NT2/D1 (cell line): ENCODE data around the gene PIK3C2G.

ENCODE experiments used
- DNase-seq: peaks from one replicate; pipeline ENCODE4 v3.0.0-alpha.2; 2011; ENCODE audit warnings: low read depth, low spot score
- H3K27me3 ChIP-seq: 2 replicates; pipeline ENCODE4 v1.6.0; 2011; ENCODE audit warnings: mild to moderate bottlenecking; ENCODE audit not compliant: insufficient read length, insufficient read depth
- H3K36me3 ChIP-seq: 2 replicates; pipeline ENCODE4 v1.6.1; 2011; ENCODE audit warnings: mild to moderate bottlenecking, low read length, mixed read lengths; ENCODE audit not compliant: insufficient read depth, insufficient read length
- H3K4me1 ChIP-seq: 2 replicates; pipeline ENCODE4 v1.5.1; 2011; ENCODE audit not compliant: insufficient read depth, insufficient read length
- H3K4me3 ChIP-seq: 2 replicates; pipeline ENCODE4 v1.5.1; 2011; ENCODE audit warnings: low read depth; ENCODE audit not compliant: insufficient read length
- H3K9ac ChIP-seq: 2 replicates; pipeline ENCODE4 v1.6.0; 2011; ENCODE audit warnings: low read depth; ENCODE audit not compliant: insufficient read length
- H3K9me3 ChIP-seq: 2 replicates; pipeline ENCODE4 v1.5.1; 2011; ENCODE audit warnings: mild to moderate bottlenecking, low read length; ENCODE audit not compliant: insufficient read depth
- SUZ12 ChIP-seq: IDR thresholded peaks from 2 replicates; pipeline ENCODE4 v1.6.1; 2011; ENCODE audit not compliant: insufficient read length, insufficient read depth; ENCODE audit errors: extremely low read depth
- YY1 ChIP-seq: IDR thresholded peaks from 2 replicates; pipeline ENCODE4 v1.6.1; 2011; ENCODE audit not compliant: insufficient read length, insufficient read depth
- ZNF274 ChIP-seq: IDR thresholded peaks from 2 replicates; pipeline ENCODE4 v1.6.1; 2011; ENCODE audit warnings: mild to moderate bottlenecking, low read depth, low read length

PIK3C2G gene

GRCh38 chr12:18696971-18697602, 435.8 kb downstream of the PIK3C2G start:
- no peak overlapping the region for H3K9ac ChIP-seq
- no peaks in the 10 kb centered on the region for H3K27me3 ChIP-seq
- no peaks in the 10 kb centered on the region for H3K4me1 ChIP-seq
- no peaks in the 10 kb centered on the region for H3K36me3 ChIP-seq
- H3K9me3 ChIP-seq, result no peaks in the 10 kb centered on the region
- H3K4me3 ChIP-seq, result no peak overlapping the region
- DNase-seq, result no peak
- no peak for TF ChIP-seq ZNF274
- TF ChIP-seq YY1, result no peak
- TF ChIP-seq SUZ12, result no peak
